ENCODE results near the gene NHERF1.

DNA sequence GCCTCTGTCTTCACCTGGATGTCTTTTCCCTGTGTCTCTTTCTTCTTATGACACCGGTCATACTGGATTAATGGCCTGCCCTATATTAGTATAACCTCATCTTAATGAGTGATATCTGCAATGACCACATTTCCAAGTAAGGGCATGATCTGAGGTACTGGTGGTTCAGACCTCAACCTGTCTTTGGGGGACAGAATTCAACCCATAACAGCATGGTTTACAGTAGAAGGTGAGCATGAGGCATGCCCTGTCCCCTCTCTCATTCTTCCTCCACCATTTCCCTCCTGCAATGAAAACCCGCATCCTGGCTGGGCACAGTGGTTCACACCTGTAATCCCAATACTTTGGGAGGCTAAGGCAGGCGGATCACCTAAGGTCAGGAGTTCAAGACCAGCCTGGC, 14.2 kb upstream of the NHERF1 start:
- no peak for TF ChIP-seq EZH2 (IDR thresholded peaks at IDR 0.05; ENCODE audit: insufficient read depth, low read length)
- no peak for TF ChIP-seq CTCF (IDR thresholded peaks at IDR 0.05; ENCODE audit: insufficient read depth, low read depth, low read length)

Measured in astrocyte (in vitro differentiated cells and primary cell).